SK-N-MC (cell line): ENCODE measurements around the gene CDH23.

ENCODE experiments used
- EZH2 ChIP-seq: fragments of 200-600 bp; sonication (generic); IDR thresholded peaks from one replicate; pipeline ENCODE4 v1.6.1; 2017; ENCODE audit warnings: antibody characterized with exemption
- POLR2AphosphoS5 ChIP-seq: IDR thresholded peaks from 2 replicates; pipeline ENCODE4 v1.6.1; 2012; ENCODE audit warnings: mild to moderate bottlenecking, low read depth, low read length, borderline replicate concordance

- no peak for TF ChIP-seq EZH2
- TF ChIP-seq POLR2AphosphoS5 = no peak
Observed at GRCh38 chr10:71643904-71644303, 247.2 kb downstream of the CDH23 start.
